Nucleus accumbens (tissue), 56 donors: ENCODE results near the gene NARF.

ENCODE experiments used
- DNase-seq, 56 donors: peaks; one replicate each; lab custom pipeline; 2025; lab: John Stamatoyannopoulos, UW

The NARF gene

DNA sequence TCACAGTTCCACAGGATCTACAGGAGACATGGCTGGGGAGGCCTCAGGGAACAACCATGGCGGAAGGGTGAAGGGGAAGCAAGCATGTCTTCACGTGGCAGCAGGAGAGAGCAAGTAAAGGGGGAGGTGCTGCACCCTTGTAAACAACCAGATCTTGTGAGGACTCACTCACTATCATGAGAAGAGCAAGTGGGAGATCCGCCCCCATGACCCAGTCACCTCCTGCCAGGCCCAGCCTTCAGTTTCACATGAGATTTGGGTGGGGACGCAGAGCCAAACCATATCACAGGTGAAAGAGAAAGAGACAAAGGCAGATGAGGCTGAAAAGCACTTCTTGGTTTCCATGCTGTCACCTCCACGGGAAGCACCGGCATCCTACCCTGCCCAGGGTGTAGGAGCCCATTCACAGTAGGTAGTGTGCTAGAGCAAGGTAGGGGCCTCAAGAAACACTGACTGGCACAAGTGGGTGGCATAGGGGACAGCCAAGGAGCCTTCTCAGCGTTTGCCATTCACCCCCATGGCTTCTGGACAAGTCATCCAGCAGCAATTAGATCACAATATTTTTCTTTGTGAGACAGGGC lies 6.6 kb downstream of the NARF start:
- DNase-seq = no peak

DNA sequence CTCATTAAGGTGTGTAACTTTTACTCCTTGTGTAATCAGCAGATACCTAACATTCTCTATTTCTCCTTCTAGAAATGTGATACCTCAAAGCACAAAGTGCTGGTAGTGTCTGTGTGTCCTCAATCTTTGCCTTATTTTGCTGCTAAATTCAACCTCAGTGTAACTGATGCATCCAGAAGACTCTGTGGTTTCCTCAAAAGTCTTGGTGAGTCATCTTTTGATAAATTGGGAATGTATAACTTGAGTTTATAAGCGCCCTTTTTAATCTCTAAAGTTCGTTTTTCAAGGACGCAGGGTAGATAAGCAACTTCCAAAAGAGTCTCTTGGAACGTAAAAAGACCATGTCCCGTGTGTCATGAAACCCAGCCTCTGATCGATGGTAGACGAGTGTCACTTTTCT lies 10.2 kb downstream of the NARF start:
- no peak for DNase-seq

DNA sequence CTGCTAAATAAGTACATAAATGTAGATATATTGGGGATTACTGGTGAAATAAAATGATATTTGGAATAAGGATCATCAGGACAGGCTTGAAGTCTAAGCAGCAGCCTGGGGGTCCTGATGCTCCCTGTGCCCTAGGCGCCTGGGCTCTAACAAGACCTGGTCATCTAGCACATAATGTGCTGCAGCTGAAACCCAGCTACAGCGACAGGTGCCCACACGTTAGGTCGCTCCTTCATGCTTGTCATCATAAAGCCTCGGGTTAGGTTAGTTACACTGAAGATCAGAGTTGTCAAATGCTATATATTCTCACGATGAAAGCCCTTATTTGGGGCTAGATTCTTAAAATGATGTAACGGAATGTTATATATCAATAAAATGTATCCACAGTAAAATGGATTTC lies 11.5 kb downstream of the NARF start:
- DNase-seq = no peak

DNA sequence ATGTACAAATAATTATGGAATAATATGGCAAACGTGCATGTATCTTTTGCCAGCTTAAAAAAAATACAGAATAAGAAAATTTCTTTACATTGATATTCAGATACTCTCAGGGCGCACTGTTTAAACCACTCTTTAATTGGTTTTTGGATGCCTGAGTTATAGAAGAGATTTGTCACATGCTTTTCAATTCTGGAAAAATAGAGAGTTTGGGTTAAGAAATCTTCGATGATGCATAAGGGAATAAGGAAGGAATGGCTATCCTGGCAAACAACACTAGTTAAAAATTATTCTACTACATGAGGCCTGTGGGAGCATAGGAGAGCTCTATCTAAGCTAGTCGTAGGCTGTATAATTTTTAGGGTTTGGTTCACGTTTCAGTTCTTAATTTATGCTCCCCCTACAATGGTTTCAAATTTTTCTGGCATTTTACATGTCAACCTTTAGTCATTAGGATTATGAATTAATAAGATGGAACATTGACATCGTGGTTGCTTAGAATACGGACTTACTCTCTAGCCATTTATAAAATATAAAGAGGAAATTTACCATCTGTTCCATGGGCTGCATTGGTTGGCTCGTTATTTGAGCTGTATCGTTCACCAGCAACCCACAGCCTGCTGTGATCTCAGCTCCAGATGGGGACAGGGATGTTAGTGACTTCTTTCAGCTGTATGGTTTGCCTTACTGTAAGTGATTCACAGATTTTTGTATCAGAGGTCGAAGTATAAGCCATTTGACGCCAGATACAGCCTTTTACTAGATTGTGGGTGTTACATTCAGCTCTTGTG lies 15.9 kb downstream of the NARF start:
- no peak for DNase-seq

DNA sequence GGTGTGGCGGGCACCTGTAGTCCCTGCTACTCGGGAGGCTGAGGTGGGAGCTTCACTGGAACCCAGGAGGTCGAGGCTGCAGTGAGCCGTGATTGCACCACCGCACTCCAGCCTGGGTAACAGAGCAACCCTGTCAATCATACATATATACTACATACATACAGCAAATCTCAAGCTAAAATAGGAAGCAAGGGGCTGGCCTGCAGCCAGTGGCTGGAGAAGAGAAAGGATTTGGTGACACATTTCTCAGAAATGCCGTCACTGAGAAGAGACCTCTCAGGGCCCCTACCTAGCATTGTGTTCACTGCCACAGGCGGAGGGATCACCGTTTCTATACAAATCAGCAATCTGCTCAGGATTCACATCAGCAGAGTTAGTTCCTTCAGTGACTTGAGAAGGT lies 16.9 kb downstream of the NARF start:
- DNase-seq = no peak

DNA sequence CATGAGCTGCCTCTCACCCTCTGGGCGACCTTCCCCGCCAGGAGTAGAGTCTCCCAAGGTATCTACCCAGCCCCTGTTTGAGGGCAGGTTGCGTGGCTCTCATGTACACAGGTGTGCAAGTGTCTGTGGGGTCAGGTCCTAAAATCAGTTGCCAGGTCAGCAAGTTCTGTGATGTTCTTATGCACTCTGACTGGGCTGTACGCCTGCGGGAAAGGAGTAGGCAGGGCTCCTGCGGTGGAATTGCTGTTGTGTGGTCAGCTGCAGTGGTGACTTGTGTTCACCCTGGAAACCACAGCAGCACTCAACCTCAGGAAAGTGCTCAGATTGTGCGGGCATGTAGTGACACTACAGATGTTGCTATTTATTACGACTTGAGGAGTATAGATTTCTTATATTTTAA lies 19.4 kb downstream of the NARF start:
- no peak for DNase-seq

DNA sequence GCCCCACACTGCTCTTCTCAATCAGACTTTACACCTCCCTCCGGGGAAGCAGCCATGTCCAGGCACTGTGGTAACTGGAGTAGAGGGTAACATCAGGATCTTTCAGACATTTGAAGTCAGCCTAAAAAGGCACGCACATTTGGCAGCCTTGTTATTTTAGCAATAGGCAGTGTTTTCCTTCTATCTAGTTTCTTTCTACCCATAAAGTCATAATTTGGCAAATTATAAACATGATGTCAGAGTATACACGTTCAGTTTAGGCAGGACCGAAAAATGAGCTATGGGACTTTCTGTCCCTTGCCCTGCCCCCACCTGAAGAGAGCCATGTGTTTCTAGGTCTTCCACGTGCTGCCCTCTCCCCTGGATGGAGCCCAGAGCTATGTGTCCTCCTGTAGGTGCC lies 21.1 kb downstream of the NARF start:
- DNase-seq = no peak

DNA sequence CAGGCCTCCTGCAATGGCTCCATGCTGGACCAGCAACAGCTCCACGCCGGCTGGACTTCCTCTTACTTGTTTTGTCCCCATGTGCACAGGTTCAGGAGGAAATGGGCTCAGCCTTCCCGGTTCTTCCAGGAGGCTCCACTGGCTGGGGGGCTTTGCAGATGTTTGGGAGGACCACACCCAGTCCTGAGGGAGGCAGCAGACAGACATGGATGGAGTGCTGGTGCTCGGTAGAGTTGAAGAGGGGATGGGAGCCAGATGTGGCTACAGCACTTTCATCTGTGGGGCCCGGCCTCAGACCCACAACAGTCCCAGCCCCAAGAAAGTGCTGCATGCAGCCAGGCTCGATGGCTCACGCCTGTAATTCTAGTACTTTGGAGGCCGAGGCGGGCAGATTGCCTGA lies 21.8 kb downstream of the NARF start:
- no peak for DNase-seq

DNA sequence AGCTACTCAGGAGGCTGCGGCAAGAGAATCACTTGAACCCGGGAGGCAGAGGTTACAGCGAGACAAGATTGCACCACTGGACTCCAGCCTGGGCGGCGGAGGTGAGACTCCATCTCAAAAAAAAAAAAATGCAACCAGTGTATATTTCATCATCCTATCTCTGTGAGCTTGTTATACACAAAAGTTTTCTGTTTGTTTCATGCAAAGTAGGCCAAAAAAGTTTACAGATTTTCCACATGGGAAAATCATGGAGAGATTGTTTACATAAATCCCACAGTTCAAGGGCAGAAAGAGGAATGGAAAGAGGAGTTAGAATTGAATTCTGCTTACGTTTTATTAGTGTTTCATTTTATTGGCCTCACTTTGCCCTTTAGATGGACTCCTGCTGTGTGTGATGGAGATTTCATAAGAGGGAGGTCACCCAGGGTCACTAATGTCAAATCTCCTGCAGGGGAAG lies 24.7 kb downstream of the NARF start:
- no peak for DNase-seq

DNA sequence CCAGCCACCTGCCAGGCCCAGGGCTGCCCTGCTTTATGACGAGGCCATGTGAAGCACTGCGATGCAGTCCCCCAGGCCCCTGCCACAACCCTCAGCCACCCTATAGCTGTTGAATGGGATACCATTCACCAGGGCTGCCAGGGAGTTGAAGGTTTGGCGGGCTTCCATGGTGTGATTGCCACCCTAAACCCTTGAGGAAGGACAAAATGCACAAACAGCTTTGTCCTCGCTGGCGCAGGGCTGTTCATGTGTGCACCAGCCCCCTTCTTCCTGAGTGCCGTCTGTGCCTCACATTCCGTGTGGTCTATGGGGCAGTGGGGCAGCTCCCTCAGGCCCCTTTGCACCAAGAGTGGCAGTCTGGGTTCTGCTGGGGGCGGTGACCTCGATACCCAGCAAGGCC lies 25.3 kb downstream of the NARF start:
- DNase-seq = no peak

DNA sequence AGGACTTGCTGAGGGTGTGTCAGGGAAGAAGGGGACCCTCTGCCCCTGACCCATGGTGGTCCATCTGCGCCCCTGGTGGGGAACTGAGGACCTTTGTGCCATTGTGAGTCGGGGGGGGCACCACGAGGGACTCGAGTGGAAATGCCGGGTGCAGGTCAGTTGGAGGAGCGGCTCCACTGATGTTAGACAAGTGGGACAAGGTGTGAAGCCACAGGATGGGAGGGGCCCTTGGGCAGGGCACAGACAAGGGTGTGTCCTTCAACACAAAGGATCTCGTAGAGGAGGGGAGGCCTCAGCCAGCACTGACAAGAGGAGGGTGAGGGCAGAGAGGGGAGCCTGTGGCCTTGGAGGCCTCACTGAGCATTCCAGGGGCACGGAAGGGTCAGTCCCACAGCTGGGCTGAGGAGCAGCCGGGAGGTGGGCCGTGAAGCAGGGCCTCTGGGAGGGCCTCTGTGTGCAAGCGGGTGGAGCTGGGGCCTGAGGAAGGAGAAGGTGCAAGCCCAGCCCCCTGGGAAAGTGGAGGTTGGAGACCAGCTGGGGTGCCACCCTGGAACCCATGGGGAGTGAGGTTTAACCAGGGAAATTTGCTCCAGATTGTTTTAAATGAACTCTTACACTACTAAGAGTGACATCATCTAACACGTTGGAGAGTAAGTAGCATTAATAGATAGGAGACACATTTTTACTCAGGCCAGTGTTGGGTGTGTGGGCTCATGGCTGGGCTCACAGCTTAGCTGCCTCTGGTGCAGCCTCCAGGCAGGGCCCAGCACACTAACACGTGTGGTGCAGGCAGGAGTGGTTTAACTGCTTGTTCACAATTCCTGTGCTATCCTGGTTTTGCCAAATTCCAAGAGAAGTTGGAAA lies 27.9 kb downstream of the NARF start:
- no peak for DNase-seq

DNA sequence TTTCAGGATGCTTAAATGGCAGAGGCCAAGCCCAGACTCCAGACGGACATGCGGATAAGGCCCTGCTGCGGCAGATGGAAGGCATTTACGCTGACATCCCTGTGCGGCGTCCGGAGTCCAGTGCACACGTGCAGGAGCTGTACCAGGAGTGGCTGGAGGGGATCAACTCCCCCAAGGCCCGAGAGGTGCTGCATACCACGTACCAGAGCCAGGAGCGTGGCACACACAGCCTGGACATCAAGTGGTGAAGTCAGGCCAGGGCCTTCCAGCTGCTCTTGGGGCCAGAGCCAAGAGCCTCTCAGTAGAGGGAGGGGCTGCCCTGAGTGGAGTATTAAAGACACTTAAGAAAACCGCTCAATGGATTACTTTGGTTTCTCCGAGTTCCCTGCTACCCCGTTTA lies 29.4 kb downstream of the NARF start:
- peak in 11 of 56 donors; percentile 3 to 34 (median 17) for DNase-seq

DNA sequence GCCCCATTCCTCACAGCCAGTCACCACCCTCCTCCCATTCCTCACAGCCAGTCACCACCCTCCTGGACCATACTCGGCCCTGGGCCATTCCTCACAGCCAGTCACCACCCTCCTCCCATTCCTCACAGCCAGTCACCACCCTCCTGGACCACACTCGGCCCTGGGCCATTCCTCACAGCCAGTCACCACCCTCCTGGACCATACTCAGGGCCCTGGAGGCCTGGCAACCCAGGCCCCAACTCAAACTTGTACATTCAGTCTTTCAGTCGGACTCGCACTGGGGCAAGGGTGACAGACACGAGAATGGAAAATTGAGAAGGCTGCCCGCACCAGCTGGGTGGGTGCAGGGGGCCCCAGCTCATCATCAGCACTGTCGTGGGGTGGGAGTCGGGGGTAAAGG lies 30.6 kb downstream of the NARF start:
- peak in 43 of 56 donors; percentile 3 to 81 (median 44) for DNase-seq

DNA sequence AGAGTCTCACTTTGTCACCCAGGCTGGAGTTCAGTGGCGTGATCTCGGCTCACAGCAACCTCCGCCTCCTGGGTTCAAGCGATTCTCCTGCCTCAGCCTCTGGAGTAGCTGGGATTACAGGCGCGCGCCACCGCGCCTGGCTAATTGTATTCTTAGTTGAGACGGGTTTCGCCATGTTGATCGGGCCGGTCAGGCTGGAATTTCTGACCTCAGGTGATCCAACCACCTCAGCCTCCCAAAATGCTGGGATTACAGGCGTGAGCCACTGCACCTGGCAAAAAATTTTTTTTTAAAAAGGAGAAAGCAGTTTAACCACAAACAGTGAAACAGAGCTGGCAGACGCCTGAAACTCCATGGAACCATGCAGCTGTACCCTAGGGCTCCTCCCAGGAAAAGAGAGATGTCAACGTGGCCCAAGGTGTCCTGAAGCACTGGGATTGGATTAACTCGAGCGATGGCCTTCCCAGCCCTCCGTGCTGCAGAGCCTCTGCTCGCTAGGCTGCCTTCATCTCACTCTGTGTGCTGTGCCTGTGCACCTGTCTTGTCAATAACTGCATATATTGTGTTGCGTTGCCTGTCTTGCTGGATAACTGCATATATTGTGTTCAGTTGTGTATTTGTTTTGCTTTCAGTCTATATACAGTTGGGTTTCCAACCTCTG lies 31.4 kb downstream of the NARF start:
- no peak for DNase-seq

DNA sequence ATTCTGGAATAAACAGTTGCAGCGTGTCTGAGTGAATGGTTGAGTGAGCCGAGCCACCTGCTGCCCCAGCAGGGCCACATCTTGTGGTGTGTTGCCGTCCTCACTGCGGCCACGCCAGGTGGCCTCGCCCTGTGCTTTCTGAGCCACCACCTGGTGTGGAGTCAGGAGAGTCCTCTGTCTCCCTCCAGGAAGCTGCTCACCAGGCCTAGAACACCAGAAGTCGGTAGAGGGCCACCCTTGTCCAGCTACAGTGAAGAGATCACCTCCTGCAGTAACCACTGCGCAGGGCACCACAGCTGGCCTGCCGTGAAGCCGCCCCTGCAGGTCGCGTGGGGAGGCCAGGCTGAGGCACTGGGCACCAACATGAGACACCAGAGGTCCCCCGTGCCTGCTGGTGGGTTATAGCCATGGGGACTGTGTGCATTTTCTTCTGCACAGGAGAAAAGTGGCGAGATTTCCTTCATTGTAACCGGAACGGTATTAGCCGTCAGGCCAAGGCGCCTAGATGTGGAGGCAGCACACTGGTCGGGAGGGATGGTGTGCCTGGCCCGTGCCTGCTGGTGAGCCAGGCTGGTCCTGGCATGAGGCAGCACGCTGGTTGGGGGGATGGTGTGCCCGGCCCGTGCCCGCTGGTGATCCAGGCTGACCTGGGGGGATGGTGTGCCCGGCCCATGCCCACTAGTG lies 32.1 kb downstream of the NARF start:
- no peak for DNase-seq

DNA sequence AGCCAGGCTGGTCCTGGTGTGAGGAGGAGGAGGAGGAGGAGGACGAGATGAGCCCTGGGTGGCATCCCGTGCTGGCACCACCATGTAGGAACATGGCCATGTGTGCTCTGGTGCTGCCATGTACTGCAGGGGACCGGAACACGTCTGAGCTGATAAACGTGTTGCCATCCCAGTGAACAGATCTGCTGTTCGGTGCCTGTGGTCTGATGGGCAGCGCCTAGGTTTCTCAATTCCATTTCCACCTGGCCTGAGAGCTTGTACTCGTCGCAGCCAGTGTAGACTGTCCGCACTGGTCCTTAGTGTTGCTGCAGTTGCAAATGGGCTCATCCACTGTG lies 32.6 kb downstream of the NARF start:
- no peak for DNase-seq

DNA sequence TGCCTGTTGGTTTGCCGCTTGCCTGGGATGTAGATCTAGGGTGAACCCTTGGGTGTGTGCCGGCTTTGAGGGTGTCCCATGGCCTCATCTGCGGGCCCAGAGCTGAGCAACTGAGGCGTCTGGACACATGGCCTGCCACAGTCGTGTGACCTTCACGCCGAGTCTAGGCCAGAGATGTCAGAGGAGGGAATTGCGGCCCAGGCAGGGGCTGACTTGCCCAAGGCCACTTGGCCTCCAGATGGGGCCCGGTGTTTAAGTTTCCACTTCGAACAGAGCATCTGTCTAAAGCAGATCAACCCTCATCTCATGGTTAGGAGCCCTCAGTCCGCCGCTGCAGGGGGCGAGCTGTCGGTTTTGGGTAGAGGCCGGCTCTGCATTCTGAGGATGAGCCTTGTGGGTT lies 33.0 kb downstream of the NARF start:
- no peak for DNase-seq

DNA sequence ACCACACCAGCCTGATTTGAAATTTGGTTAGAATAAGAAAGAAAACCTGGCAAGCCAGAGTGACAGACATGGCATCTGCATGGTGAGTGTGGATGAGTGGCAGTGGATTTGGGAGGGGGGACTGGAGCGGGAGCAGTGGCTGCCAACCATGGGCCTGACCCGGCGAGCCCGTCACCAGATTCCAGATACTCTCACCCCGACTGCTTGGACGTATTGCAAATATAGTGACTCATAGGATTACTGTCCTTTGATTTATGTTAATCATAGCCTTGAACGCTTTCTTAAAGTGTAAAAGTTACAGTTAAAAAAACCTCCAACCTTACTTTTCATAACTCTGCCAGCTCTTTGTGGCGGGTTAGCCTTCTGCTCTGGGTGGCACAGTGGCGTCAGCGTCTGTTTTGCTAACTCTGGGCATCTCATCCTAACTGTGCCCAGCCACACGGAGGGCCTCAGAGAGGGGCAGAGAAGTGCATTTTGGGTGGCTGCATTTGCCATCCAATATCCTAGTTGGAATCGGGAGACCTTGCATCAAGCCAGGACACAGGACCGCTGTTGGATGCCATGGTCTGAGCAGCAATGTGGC lies 34.2 kb downstream of the NARF start:
- DNase-seq = no peak

DNA sequence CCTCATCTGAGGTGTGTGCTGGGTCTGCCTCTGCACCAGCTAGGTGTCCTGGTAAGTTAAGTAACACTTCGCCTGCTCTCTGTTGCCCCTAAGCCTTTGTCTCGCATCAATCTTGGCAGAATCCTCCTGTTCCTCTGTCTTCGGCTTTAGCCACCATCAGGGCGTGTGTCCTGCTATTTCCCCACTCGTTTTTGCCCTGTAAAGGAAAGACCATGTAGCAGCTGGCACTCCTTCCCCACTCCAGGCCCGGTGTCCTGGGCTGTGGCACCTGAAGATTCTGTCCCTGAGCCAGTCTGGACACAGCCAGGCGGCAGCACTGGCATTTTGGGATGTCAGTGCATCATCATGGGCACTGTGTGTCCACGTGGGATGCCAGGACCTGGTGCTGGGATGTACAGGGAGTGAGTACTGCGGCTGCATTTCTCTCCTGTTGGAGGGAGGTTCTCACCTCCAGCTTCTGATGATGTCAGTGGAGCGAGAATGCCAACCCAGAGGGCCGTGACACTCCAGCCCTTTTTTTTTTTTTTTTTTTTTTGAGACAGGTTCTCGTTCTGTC lies 34.8 kb downstream of the NARF start:
- DNase-seq = no peak
